Ishikawa (cell line): ENCODE data around the gene UCKL1.

ENCODE experiments used
- CEBPB ChIP-seq: IDR thresholded peaks from 2 replicates; pipeline ENCODE4 v1.6.1; 2012
- CREB1 ChIP-seq: IDR thresholded peaks from 2 replicates; pipeline ENCODE4 v1.6.1; 2012; ENCODE audit warnings: low read depth
- EP300 ChIP-seq: IDR thresholded peaks from 2 replicates; pipeline ENCODE4 v1.6.1; 2012; ENCODE audit warnings: borderline replicate concordance
- NFIC ChIP-seq: IDR thresholded peaks from 2 replicates; pipeline ENCODE4 v1.6.1; 2012
- RAD21 ChIP-seq: IDR thresholded peaks from 2 replicates; pipeline ENCODE4 v1.6.1; 2012; ENCODE audit warnings: low read depth
- YY1 ChIP-seq: IDR thresholded peaks from 2 replicates; pipeline ENCODE4 v1.6.1; 2012; ENCODE audit warnings: low read depth
- ZBTB7A ChIP-seq: IDR thresholded peaks from 2 replicates; pipeline ENCODE4 v1.6.1; 2012; ENCODE audit warnings: low read depth
- TF ChIP-seq, protein P1 (sequence below): IDR thresholded peaks from 2 replicates; pipeline ENCODE4 v1.6.1; 2012
- TF ChIP-seq, protein P2 (sequence below): IDR thresholded peaks from 2 replicates; pipeline ENCODE4 v1.6.1; 2012
- TF ChIP-seq, protein P3 (sequence below): IDR thresholded peaks from 2 replicates; pipeline ENCODE4 v1.6.1; 2012; ENCODE audit warnings: low read depth, mild to moderate bottlenecking

- TF ChIP-seq, protein P1, sequence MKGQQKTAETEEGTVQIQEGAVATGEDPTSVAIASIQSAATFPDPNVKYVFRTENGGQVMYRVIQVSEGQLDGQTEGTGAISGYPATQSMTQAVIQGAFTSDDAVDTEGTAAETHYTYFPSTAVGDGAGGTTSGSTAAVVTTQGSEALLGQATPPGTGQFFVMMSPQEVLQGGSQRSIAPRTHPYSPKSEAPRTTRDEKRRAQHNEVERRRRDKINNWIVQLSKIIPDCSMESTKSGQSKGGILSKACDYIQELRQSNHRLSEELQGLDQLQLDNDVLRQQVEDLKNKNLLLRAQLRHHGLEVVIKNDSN: no peak
- TF ChIP-seq ZBTB7A: no peak
- TF ChIP-seq EP300: no peak
- TF ChIP-seq CREB1: no peak
- TF ChIP-seq, protein P2, sequence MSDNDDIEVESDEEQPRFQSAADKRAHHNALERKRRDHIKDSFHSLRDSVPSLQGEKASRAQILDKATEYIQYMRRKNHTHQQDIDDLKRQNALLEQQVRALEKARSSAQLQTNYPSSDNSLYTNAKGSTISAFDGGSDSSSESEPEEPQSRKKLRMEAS: no peak
- TF ChIP-seq, protein P3, sequence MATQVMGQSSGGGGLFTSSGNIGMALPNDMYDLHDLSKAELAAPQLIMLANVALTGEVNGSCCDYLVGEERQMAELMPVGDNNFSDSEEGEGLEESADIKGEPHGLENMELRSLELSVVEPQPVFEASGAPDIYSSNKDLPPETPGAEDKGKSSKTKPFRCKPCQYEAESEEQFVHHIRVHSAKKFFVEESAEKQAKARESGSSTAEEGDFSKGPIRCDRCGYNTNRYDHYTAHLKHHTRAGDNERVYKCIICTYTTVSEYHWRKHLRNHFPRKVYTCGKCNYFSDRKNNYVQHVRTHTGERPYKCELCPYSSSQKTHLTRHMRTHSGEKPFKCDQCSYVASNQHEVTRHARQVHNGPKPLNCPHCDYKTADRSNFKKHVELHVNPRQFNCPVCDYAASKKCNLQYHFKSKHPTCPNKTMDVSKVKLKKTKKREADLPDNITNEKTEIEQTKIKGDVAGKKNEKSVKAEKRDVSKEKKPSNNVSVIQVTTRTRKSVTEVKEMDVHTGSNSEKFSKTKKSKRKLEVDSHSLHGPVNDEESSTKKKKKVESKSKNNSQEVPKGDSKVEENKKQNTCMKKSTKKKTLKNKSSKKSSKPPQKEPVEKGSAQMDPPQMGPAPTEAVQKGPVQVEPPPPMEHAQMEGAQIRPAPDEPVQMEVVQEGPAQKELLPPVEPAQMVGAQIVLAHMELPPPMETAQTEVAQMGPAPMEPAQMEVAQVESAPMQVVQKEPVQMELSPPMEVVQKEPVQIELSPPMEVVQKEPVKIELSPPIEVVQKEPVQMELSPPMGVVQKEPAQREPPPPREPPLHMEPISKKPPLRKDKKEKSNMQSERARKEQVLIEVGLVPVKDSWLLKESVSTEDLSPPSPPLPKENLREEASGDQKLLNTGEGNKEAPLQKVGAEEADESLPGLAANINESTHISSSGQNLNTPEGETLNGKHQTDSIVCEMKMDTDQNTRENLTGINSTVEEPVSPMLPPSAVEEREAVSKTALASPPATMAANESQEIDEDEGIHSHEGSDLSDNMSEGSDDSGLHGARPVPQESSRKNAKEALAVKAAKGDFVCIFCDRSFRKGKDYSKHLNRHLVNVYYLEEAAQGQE: no peak
- TF ChIP-seq CEBPB: no peak
- TF ChIP-seq NFIC: no peak
- TF ChIP-seq YY1: no peak
- TF ChIP-seq RAD21: no peak
These were observed 10.0 kb downstream of the UCKL1 start for GRCh38 chr20:63945921-63946920.
